Loucy (cell line): ENCODE data around the gene CYB5A.

Experiments
- H2AFZ ChIP-seq: fragments of 200-600 bp; sonication (generic); 2 replicates; pipeline ENCODE4 v1.6.0; 2016; ENCODE audit warnings: antibody characterized with exemption, mild to moderate bottlenecking, low read length, moderate library complexity
- H3F3A ChIP-seq: fragments of 200-600 bp; 2 replicates; pipeline ENCODE4 v1.6.0; 2016; ENCODE audit warnings: antibody characterized with exemption, low read depth, mild to moderate bottlenecking
- H3K27me3 ChIP-seq: fragments of 200-600 bp; sonication (generic); 2 replicates; pipeline ENCODE4 v1.6.1; 2014; ENCODE audit warnings: low read length, mild to moderate bottlenecking; ENCODE audit not compliant: insufficient read depth, poor library complexity, severe bottlenecking
- H3K36me3 ChIP-seq: fragments of 200-600 bp; sonication (generic); 2 replicates; pipeline ENCODE4 v1.6.1; 2016; ENCODE audit warnings: low read length; ENCODE audit not compliant: insufficient read depth
- H3K4me1 ChIP-seq: fragments of 200-600 bp; sonication (generic); 2 replicates; pipeline ENCODE4 v1.5.1; 2014; ENCODE audit warnings: low read length, mild to moderate bottlenecking; ENCODE audit not compliant: insufficient read depth, poor library complexity, severe bottlenecking
- H3K4me2 ChIP-seq: fragments of 200-600 bp; sonication (generic); 2 replicates; pipeline ENCODE4 v1.6.0; 2014; ENCODE audit warnings: antibody characterized with exemption, low read length, low read depth, mild to moderate bottlenecking; ENCODE audit not compliant: poor library complexity, severe bottlenecking
- H3K4me3 ChIP-seq: fragments of 200-600 bp; sonication (generic); 2 replicates; pipeline ENCODE4 v1.5.1; 2014; ENCODE audit warnings: low read length, mild to moderate bottlenecking, mixed read lengths; ENCODE audit not compliant: poor library complexity, severe bottlenecking
- H3K79me2 ChIP-seq: fragments of 200-600 bp; sonication (generic); 2 replicates; pipeline ENCODE4 v1.6.1; 2014; ENCODE audit warnings: low read length; ENCODE audit not compliant: insufficient read depth
- H3K9ac ChIP-seq: fragments of 200-600 bp; sonication (generic); 2 replicates; pipeline ENCODE4 v1.6.0; 2014; ENCODE audit warnings: mild to moderate bottlenecking, low read depth, low read length, moderate library complexity; ENCODE audit not compliant: poor library complexity, severe bottlenecking
- H3K9me2 ChIP-seq: fragments of 200-600 bp; sonication (generic); replicated peaks from 2 replicates; pipeline ENCODE4 v1.6.1; 2016; ENCODE audit warnings: low read depth, low read length, mixed read lengths
- H3K9me3 ChIP-seq: fragments of 200-600 bp; sonication (generic); 2 replicates; pipeline ENCODE4 v1.6.1; 2014; ENCODE audit warnings: mild to moderate bottlenecking, antibody characterized with exemption, low read length, low read depth; ENCODE audit not compliant: insufficient read depth
- H4K20me1 ChIP-seq: fragments of 200-600 bp; sonication (generic); 2 replicates; pipeline ENCODE4 v1.6.0; 2014; ENCODE audit warnings: antibody characterized with exemption, low read length, mild to moderate bottlenecking; ENCODE audit not compliant: insufficient read depth, poor library complexity, severe bottlenecking
- EZH2phosphoT487 ChIP-seq: fragments of 200-600 bp; IDR thresholded peaks from 2 replicates; pipeline ENCODE4 v1.6.1; 2018; ENCODE audit warnings: antibody characterized with exemption, mild to moderate bottlenecking, moderate library complexity, borderline replicate concordance
- TF ChIP-seq, protein P1 (sequence below): fragments of 200-600 bp; sonication (generic); conservative IDR thresholded peaks from 2 replicates; pipeline ENCODE4 v1.5.1; 2014; ENCODE audit warnings: mild to moderate bottlenecking, antibody characterized with exemption, low read length

Gene CYB5A

DNA sequence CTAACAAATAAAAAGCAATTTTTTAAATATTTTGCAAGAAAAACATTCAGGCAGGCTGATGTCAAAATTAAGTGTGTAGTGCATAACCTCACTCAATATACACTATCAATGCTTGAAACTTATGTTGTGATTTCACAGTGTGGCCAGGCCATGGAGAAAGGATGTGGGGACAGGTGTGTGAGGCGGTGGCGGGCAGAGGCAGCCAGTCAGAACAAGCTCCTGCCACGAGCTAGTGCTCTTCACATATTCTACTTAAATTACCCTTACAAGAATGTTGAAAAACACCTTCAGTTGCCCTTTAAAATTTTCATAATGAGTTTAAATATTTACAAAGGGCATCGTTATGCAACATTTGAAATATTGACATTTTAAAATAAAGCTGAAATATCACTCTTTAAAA is 43.2 kb downstream of the CYB5A start:
- Histone ChIP-seq H3K9ac (no peak overlapping the region), H3K4me1 (no peaks in the 10 kb centered on the region), H3K79me2 (no peaks in the 10 kb centered on the region), H3K36me3 (peaks cover 19% of the 10 kb centered on the region; the same call in 1 of the 2 replicates), H3F3A (no peaks in the 10 kb centered on the region), H3K4me2 (no peak overlapping the region), H2AFZ (no peak overlapping the region), H3K4me3 (no peak overlapping the region), H4K20me1 (no peaks in the 10 kb centered on the region), H3K27me3 (no peaks in the 10 kb centered on the region), H3K9me3 (no peaks in the 10 kb centered on the region), H3K9me2 (no peaks in the 10 kb centered on the region)
- TF ChIP-seq, protein P1, sequence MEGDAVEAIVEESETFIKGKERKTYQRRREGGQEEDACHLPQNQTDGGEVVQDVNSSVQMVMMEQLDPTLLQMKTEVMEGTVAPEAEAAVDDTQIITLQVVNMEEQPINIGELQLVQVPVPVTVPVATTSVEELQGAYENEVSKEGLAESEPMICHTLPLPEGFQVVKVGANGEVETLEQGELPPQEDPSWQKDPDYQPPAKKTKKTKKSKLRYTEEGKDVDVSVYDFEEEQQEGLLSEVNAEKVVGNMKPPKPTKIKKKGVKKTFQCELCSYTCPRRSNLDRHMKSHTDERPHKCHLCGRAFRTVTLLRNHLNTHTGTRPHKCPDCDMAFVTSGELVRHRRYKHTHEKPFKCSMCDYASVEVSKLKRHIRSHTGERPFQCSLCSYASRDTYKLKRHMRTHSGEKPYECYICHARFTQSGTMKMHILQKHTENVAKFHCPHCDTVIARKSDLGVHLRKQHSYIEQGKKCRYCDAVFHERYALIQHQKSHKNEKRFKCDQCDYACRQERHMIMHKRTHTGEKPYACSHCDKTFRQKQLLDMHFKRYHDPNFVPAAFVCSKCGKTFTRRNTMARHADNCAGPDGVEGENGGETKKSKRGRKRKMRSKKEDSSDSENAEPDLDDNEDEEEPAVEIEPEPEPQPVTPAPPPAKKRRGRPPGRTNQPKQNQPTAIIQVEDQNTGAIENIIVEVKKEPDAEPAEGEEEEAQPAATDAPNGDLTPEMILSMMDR, result no peak
- TF ChIP-seq EZH2phosphoT487, result no peak

DNA sequence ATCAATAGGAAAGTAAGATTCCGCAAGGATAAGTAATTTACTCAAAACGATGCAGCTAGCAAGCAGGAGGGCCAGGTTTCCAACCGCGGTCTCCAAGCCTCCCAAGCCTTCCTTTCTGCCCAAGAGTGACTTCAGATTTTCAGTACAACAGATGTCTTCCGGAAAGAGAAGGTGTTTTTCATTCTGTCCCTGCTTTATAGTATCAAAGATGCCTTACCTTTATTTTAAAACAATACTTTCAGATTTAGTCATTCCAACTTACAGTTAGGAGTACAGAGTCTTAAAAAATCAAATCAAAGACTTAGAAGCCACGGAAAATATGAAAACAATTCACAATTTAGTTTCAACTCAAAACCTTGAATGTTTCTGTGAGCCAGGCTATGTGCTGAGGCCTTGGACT is 43.6 kb downstream of the CYB5A start:
- no peaks in the 10 kb centered on the region for H3K79me2 ChIP-seq
- TF ChIP-seq, protein P1, result no peak
- TF ChIP-seq EZH2phosphoT487, result no peak
- no peaks in the 10 kb centered on the region for H3K27me3 ChIP-seq
- H3K9ac ChIP-seq, result no peak overlapping the region
- no peaks in the 10 kb centered on the region for H3K9me2 ChIP-seq
- H3K4me1 ChIP-seq, result no peaks in the 10 kb centered on the region
- H4K20me1 ChIP-seq, result no peaks in the 10 kb centered on the region
- H3K9me3 ChIP-seq, result no peaks in the 10 kb centered on the region
- no peak overlapping the region for H2AFZ ChIP-seq
- no peak overlapping the region for H3K4me3 ChIP-seq
- H3K36me3 ChIP-seq, result peaks cover 16% of the 10 kb centered on the region; the same call in 1 of the 2 replicates
- H3K4me2 ChIP-seq, result no peak overlapping the region
- H3F3A ChIP-seq, result no peaks in the 10 kb centered on the region

DNA sequence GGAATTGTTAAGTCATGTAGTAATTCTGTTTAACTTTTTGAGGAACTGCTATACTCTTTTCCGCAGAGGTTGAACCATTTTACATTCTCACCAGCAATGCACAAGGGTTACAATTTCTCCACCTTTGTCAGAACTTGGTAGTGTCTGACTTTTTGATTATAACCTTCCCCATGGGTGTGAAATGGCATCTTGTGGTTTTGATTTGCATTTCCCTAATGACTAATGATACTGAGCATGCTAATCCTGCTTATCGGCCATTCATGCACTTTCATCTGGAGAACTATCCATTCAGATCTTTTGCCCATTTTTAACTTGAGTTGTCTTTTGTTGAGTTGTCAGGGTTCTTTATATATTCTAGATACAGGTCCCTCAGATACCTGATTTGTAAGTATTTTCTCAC is 47.2 kb downstream of the CYB5A start:
- no peaks in the 10 kb centered on the region for H3K4me1 ChIP-seq
- H3K9me3 ChIP-seq, result no peaks in the 10 kb centered on the region
- H4K20me1 ChIP-seq, result no peaks in the 10 kb centered on the region
- peaks cover 3% of the 10 kb centered on the region; the same call in 1 of the 2 replicates for H3K36me3 ChIP-seq
- no peaks in the 10 kb centered on the region for H3F3A ChIP-seq
- TF ChIP-seq, protein P1, result no peak
- no peak for TF ChIP-seq EZH2phosphoT487
- H2AFZ ChIP-seq, result no peak overlapping the region
- no peak overlapping the region for H3K4me2 ChIP-seq
- H3K27me3 ChIP-seq, result no peaks in the 10 kb centered on the region
- H3K9me2 ChIP-seq, result no peaks in the 10 kb centered on the region
- no peaks in the 10 kb centered on the region for H3K79me2 ChIP-seq
- no peak overlapping the region for H3K4me3 ChIP-seq
- no peak overlapping the region for H3K9ac ChIP-seq
